Retinal pigment epithelial cell (primary cell): ENCODE results near the gene TMEM62.
"Not testable (repeated sequence)": the region's sequence is repeated elsewhere in the genome, so short reads cannot be mapped to it uniquely, and the experiment has no call there.

ENCODE experiments used
- DNase-seq: peaks from one replicate; pipeline ENCODE4 v3.0.0-alpha.2; 2010; ENCODE audit warnings: low read depth
- H3K4me3 ChIP-seq: 2 replicates; pipeline ENCODE4 v1.5.1; 2011; ENCODE audit warnings: mild to moderate bottlenecking, low read length, control low read depth, moderate library complexity
- CTCF ChIP-seq: conservative IDR thresholded peaks from 2 replicates; pipeline ENCODE4 v1.5.1; 2011; ENCODE audit warnings: low read depth, low read length, control low read depth, inconsistent platforms

The TMEM62 gene

DNA sequence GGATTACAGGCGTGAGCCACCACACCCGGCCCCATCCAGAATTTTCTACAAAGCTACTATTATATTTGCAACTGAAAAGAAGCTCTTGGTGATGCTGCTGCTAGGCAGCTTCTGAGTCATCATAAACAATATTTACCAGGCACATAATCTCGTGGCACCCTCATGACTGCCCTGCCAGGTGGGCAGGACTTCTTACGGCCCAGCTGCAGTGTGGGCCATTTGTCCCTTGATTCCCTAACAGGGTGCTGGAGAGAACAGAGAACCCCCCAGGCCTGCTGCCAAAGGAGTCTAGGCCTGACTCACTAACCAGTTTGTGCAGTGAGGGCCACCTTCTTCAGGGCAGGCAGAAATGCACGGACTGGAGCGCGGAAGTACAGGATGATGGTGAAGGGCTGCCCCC, 82.6 kb downstream of the TMEM62 start:
- TF ChIP-seq CTCF, result no peak
- H3K4me3 ChIP-seq, result no peak overlapping the region
- DNase-seq, result peak; percentile 61

GRCh38 chr15:43218908-43219706, 85.7 kb downstream of the TMEM62 start:
- H3K4me3 ChIP-seq, result no peak overlapping the region
- TF ChIP-seq CTCF, result peak; percentile 44
- no peak for DNase-seq

DNA sequence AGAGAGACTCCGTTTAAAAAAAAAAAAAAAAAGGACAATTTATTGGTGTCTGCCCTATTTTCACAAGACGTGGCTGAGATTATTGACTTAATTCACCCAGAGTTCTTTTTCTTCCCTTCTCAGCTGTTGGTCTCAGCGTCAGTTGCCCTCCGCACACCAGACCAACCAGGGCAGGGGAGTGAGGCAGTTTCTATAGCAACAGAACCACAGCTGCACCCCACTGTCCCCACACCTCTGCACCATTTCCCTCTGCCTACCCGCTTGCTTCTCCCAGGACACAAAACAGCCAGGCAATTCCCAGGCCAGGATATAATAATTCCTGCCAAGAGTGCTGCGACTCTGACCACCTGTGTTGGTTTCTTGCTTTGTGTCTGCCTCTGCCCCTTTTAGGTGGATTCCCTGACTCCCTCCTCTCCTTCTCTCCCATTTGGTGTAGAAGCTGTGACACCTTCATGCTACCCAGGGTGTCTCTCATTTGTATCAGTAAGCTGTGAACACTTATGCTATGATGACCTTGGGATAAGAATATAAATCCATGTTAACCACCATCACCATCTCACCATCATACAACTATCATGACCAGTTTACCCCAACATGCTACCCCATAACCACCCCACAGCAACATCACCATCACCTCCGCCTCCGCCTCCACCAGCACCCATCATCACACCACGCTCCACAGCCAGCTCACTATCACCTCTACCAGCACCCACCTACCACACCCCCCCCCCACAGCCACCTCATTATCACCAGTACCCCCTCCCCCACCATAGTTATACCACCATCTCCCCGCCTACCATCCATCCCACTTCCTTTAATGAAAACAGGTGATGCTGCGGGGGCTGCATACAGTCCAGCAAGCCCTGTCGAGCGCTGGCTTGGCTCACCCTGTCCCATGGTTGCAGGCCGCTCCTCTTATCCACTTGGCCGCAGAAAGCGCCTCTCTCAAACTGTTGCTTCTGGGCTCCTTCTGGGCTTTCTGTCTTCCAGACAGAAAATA, 86.8 kb downstream of the TMEM62 start:
- TF ChIP-seq CTCF, result no peak
- no peak for DNase-seq
- H3K4me3 ChIP-seq, result no peak overlapping the region

GRCh38 chr15:43220991-43221403, 87.6 kb downstream of the TMEM62 start, which contains the start of gene EPB42:
Gene EPB42, minus strand, starts transcription at chr15:43221018. Its CDS starts 193 bp downstream, at chr15:43220825.
- H3K4me3 ChIP-seq, result no peak within 1 kb of the TSS
- no peak for TF ChIP-seq CTCF
- DNase-seq, result no peak

DNA sequence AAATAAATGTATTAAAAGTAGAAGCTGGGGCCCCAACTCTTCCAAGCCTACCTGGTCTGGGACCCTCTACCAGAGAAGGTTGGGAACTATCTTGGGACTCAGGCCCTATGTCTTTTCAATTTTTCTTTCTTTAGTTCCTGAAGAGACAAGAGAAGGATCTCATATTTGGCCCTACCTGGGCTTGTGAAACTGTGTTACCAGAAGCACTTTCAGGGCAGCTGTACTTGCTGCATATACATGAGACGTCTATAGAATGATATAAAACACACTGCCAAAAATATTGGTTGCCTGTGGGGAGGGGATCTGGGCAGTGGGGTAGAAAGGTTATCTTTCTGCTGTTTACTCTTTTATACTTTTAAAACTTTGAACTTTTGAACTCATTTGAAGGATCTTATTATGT, 88.0 kb downstream of the TMEM62 start:
- DNase-seq, result no peak

GRCh38 chr15:43225201-43225949, 92.0 kb downstream of the TMEM62 start:
- H3K4me3 ChIP-seq, result no peak overlapping the region
- no peak for DNase-seq
- TF ChIP-seq CTCF, result peak; percentile 87

More for the DNA sequence above, 88.0 kb downstream of the TMEM62 start:
- no peak overlapping the region for H3K4me3 ChIP-seq
- TF ChIP-seq CTCF, result no peak

- DNase-seq, H3K4me3 ChIP-seq: not testable (repeated sequence)
These were observed 92.5 kb downstream of the TMEM62 start for GRCh38 chr15:43225950-43226255.
